ENCODE results near the gene OTUD1. TPM values are rescaled to one million over a fixed set of nuclear protein-coding genes. Genes with fewer than 3 reads are reported as not detected.

The OTUD1 gene
- total RNA-seq, 1 experiment from 2014 or later, result 3.8 TPM

- Histone ChIP-seq H3K9me3 (ENCODE audit: control insufficient read depth, low read depth, low read length) (no peaks in the 10 kb centered on the region), H3K27me3 (ENCODE audit: insufficient read depth, low read length) (no peaks in the 10 kb centered on the region), H3K23me2 (ENCODE audit: insufficient read length, low read depth, low read length, poor library complexity, severe bottlenecking) (no peaks in the 10 kb centered on the region), H4K91ac (ENCODE audit: insufficient read length, low read depth, low read length) (no peak overlapping the region), H3K4me2 (ENCODE audit: insufficient read depth, insufficient read length, low read length) (no peak overlapping the region), H3T11ph (ENCODE audit: low read length) (no peak overlapping the region), H3K4me1 (ENCODE audit: insufficient read depth, low read length) (peaks cover 6% of the 10 kb centered on the region; the same call in 1 of the 2 replicates), H3K14ac (ENCODE audit: insufficient read depth, low read length) (no peak overlapping the region), H4K20me1 (ENCODE audit: control insufficient read depth, insufficient read depth, insufficient read length) (no peaks in the 10 kb centered on the region), H3K18ac (ENCODE audit: insufficient read length, low read depth, low read length) (no peak overlapping the region), H3K9ac (ENCODE audit: extremely low read depth, insufficient read length, low read length) (no peak overlapping the region), H2BK15ac (ENCODE audit: low read depth, low read length) (no peak overlapping the region), H2BK120ac (ENCODE audit: low read depth, low read length, poor library complexity, severe bottlenecking) (no peak overlapping the region), H2BK20ac (ENCODE audit: low read depth, low read length, poor library complexity, severe bottlenecking) (no peak overlapping the region), H3K56ac (ENCODE audit: insufficient read length, low read depth, low read length) (no peak overlapping the region), H2AK5ac (ENCODE audit: insufficient read length, low read length) (no peak overlapping the region), H4K5ac (ENCODE audit: insufficient read length, low read depth, low read length) (no peak overlapping the region), H2AFZ (ENCODE audit: low read length) (no peak overlapping the region), H3K4ac (ENCODE audit: low read depth, low read length) (no peak overlapping the region), H4K8ac (replicated peaks; ENCODE audit: insufficient read length, low read depth, low read length) (no peak overlapping the region), H3K79me1 (ENCODE audit: insufficient read depth, low read depth, low read length, poor library complexity, severe bottlenecking) (no peaks in the 10 kb centered on the region), H3K79me2 (ENCODE audit: insufficient read depth, low read length) (no peaks in the 10 kb centered on the region), H2BK12ac (ENCODE audit: insufficient read length, low read depth, low read length) (no peak overlapping the region), H3K23ac (ENCODE audit: insufficient read length, low read depth, low read length) (no peak overlapping the region), H2BK5ac (ENCODE audit: insufficient read length, low read length) (no peak overlapping the region), H3K27ac (ENCODE audit: insufficient read length, low read depth, low read length) (no peak overlapping the region)
- Mint-ChIP-seq H3K4me3 (no peak overlapping the region), H3K4me1 (peaks cover 26 to 27% of the 10 kb centered on the region in 2 experiments), H3K27me3 (ENCODE audit: low read depth) (no peaks in the 10 kb centered on the region; the same call in 1 of the 2 replicates), H3K27ac (no peak overlapping the region; a peak in 1 of 7 replicates), H3K9me3 (no peaks in the 10 kb centered on the region), H3K36me3 (ENCODE audit: insufficient read depth in 1 of 3, low read depth in 3 of 3) (no peaks in the 10 kb centered on the region; a peak in 1 of 7 replicates)
- no peak for DNase-seq
- no CpG with 5 or more reads among the region's 7 CpGs for WGBS (ENCODE audit: extremely low coverage, insufficient read length, low lambda C conversion rate)
- no peak for TF ChIP-seq CTCF (conservative IDR thresholded peaks at IDR 0.05)
These were observed 19.1 kb upstream of the OTUD1 start for GRCh38 chr10:23419655-23420329.
